Measurements from ENCODE around the gene MUC2.

The MUC2 gene

GRCh38 chr11:1121813-1122663 lies 47.4 kb downstream of the MUC2 start:
- no peak overlapping the region for H3K18ac ChIP-seq (ENCODE audit: low read length)
- no peak overlapping the region for H2BK5ac ChIP-seq (ENCODE audit: low read depth, low read length, poor library complexity)
- no peak overlapping the region for H3K4ac ChIP-seq (ENCODE audit: low read depth, low read length)
- H3K4me3 ChIP-seq (ENCODE audit: low read depth, low read length), result no peak overlapping the region
- H2BK12ac ChIP-seq (ENCODE audit: low read length), result no peak overlapping the region
- no peak overlapping the region for H3K23ac ChIP-seq (ENCODE audit: low read length)
- H3K27ac ChIP-seq (ENCODE audit: low read depth, low read length), result no peak overlapping the region
- peaks cover 45% of the 10 kb centered on the region for H3K9me3 ChIP-seq (ENCODE audit: insufficient read depth, low read depth, low read length)
- no peak overlapping the region for H2AFZ ChIP-seq (ENCODE audit: insufficient read depth, low read length, poor library complexity)
- H3K27me3 ChIP-seq (ENCODE audit: insufficient read depth, low read length), result no peaks in the 10 kb centered on the region
- DNase-seq, result no peak
- no peak overlapping the region for H4K91ac ChIP-seq (ENCODE audit: low read depth, low read length)
- WGBS (ENCODE audit: extremely low coverage, insufficient coverage, insufficient read length), result no CpG with 5 or more reads among the region's 28 CpGs
- H4K8ac ChIP-seq (ENCODE audit: low read depth, low read length), result no peak overlapping the region
- H3K4me1 ChIP-seq (ENCODE audit: control insufficient read depth in 1 of 2, insufficient read depth in 2 of 2, low read length in 2 of 2), result no peaks in the 10 kb centered on the region
- no peak overlapping the region for H3K4me2 ChIP-seq (ENCODE audit: low read length)
- no peak overlapping the region for H2AK5ac ChIP-seq (ENCODE audit: low read length)
- no peak overlapping the region for H4K12ac ChIP-seq (ENCODE audit: low read depth, low read length)
- no peaks in the 10 kb centered on the region for H3K79me2 ChIP-seq (ENCODE audit: control insufficient read depth, insufficient read depth, low read length, poor library complexity)
- H2BK120ac ChIP-seq (ENCODE audit: insufficient read depth, low read length, poor library complexity), result no peak overlapping the region
- no peaks in the 10 kb centered on the region for H3K36me3 ChIP-seq (ENCODE audit: control insufficient read depth in 1 of 2, insufficient read depth in 2 of 2, low read length in 2 of 2)
- no peak overlapping the region for H3K9ac ChIP-seq (ENCODE audit: low read length)
- H3K14ac ChIP-seq (ENCODE audit: low read length), result no peak overlapping the region
- no peaks in the 10 kb centered on the region for H3K79me1 ChIP-seq (ENCODE audit: low read length)

DNA sequence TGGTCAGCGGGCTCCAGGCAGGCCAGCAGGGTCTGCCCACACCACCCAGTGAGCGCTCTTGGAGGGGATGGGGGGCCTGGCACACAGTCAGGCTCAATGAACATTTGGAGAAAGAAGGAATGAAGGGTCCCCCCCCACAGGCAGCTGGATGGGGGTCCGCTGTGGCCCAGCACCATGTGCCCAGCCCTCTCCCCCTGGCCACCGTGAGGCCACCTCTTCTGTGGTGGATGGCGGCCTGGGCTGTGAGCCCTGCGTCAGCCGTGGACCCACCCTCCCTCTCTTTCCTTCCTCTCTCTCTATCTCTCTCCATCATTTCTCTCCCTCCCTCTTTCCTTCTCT lies 48.0 kb downstream of the MUC2 start:
- no peak overlapping the region for H3K18ac ChIP-seq (ENCODE audit: low read length)
- H3K36me3 ChIP-seq (ENCODE audit: control insufficient read depth in 1 of 2, insufficient read depth in 2 of 2, low read length in 2 of 2), result no peaks in the 10 kb centered on the region

DNA sequence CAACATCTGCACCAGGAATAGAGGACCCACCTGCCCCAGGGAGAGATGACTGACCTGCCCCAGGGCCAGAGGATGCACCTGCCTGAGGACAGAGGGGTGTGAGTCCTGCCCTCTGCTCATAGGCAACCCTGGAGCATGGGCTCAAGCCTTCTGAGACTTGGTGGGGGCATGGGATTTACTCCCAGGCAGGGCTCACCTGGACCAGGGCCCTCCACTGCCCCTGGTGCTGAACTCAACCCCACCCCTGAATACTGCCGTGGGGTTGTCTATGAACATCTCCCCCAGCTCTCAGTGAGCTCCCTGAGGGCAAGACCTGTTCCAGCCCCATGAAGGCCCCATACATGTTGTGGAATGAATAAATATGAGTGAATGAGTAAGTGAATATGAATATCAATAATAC lies 49.3 kb downstream of the MUC2 start:
- DNase-seq, result no peak
- Histone ChIP-seq H3K27me3 (ENCODE audit: insufficient read depth, low read length) (no peaks in the 10 kb centered on the region), H4K8ac (ENCODE audit: low read depth, low read length) (no peak overlapping the region), H2AK5ac (ENCODE audit: low read length) (no peak overlapping the region), H2BK120ac (ENCODE audit: insufficient read depth, low read length, poor library complexity) (no peak overlapping the region), H3K23ac (ENCODE audit: low read length) (no peak overlapping the region), H3K9ac (ENCODE audit: low read length) (no peak overlapping the region), H3K4me2 (ENCODE audit: low read length) (no peak overlapping the region), H3K18ac (ENCODE audit: low read length) (no peak overlapping the region), H3K79me2 (ENCODE audit: control insufficient read depth, insufficient read depth, low read length, poor library complexity) (no peaks in the 10 kb centered on the region), H3K9me3 (ENCODE audit: insufficient read depth, low read depth, low read length) (peaks cover 58% of the 10 kb centered on the region), H2BK5ac (ENCODE audit: low read depth, low read length, poor library complexity) (no peak overlapping the region), H2AFZ (ENCODE audit: insufficient read depth, low read length, poor library complexity) (no peak overlapping the region), H4K91ac (ENCODE audit: low read depth, low read length) (no peak overlapping the region), H3K4me1 (ENCODE audit: control insufficient read depth in 1 of 2, insufficient read depth in 2 of 2, low read length in 2 of 2) (no peaks in the 10 kb centered on the region), H3K4ac (ENCODE audit: low read depth, low read length) (no peak overlapping the region), H3K14ac (ENCODE audit: low read length) (no peak overlapping the region), H3K4me3 (ENCODE audit: low read depth, low read length) (no peak overlapping the region), H3K27ac (ENCODE audit: low read depth, low read length) (no peak overlapping the region), H2BK12ac (ENCODE audit: low read length) (no peak overlapping the region), H3K79me1 (ENCODE audit: low read length) (no peaks in the 10 kb centered on the region), H3K36me3 (ENCODE audit: control insufficient read depth in 1 of 2, insufficient read depth in 2 of 2, low read length in 2 of 2) (no peaks in the 10 kb centered on the region), H4K12ac (ENCODE audit: low read depth, low read length) (no peak overlapping the region)
- no CpG with 5 or more reads among the region's 1 CpG for WGBS (ENCODE audit: extremely low coverage, insufficient coverage, insufficient read length)

More for the DNA sequence above, 48.0 kb downstream of the MUC2 start:
- DNase-seq, result no peak
- H3K4me3 ChIP-seq (ENCODE audit: low read depth, low read length), result no peak overlapping the region
- H2BK120ac ChIP-seq (ENCODE audit: insufficient read depth, low read length, poor library complexity), result no peak overlapping the region
- no peak overlapping the region for H4K12ac ChIP-seq (ENCODE audit: low read depth, low read length)
- H3K14ac ChIP-seq (ENCODE audit: low read length), result no peak overlapping the region
- no CpG with 5 or more reads among the region's 7 CpGs for WGBS (ENCODE audit: extremely low coverage, insufficient coverage, insufficient read length)
- no peaks in the 10 kb centered on the region for H3K79me2 ChIP-seq (ENCODE audit: control insufficient read depth, insufficient read depth, low read length, poor library complexity)
- no peak overlapping the region for H3K4ac ChIP-seq (ENCODE audit: low read depth, low read length)
- no peak overlapping the region for H3K23ac ChIP-seq (ENCODE audit: low read length)
- H2AK5ac ChIP-seq (ENCODE audit: low read length), result no peak overlapping the region
- H3K9ac ChIP-seq (ENCODE audit: low read length), result no peak overlapping the region
- no peak overlapping the region for H2BK5ac ChIP-seq (ENCODE audit: low read depth, low read length, poor library complexity)
- H3K27me3 ChIP-seq (ENCODE audit: insufficient read depth, low read length), result no peaks in the 10 kb centered on the region
- no peak overlapping the region for H3K4me2 ChIP-seq (ENCODE audit: low read length)
- no peak overlapping the region for H4K91ac ChIP-seq (ENCODE audit: low read depth, low read length)
- no peak overlapping the region for H2AFZ ChIP-seq (ENCODE audit: insufficient read depth, low read length, poor library complexity)
- no peaks in the 10 kb centered on the region for H3K4me1 ChIP-seq (ENCODE audit: control insufficient read depth in 1 of 2, insufficient read depth in 2 of 2, low read length in 2 of 2)
- H4K8ac ChIP-seq (ENCODE audit: low read depth, low read length), result no peak overlapping the region
- peaks cover 49% of the 10 kb centered on the region for H3K9me3 ChIP-seq (ENCODE audit: insufficient read depth, low read depth, low read length)
- no peak overlapping the region for H2BK12ac ChIP-seq (ENCODE audit: low read length)
- no peaks in the 10 kb centered on the region for H3K79me1 ChIP-seq (ENCODE audit: low read length)
- H3K27ac ChIP-seq (ENCODE audit: low read depth, low read length), result no peak overlapping the region
